DOHH2 (cell line): ENCODE data around the gene MBOAT1.

ENCODE experiments used
- H3F3A ChIP-seq: fragments of 200-600 bp; sonication (generic), shearing (Covaris generic); 2 replicates; pipeline ENCODE4 v1.6.0; 2016; ENCODE audit warnings: antibody characterized with exemption, mild to moderate bottlenecking; ENCODE audit not compliant: control insufficient read depth, insufficient read depth
- H3K27ac ChIP-seq: fragments of 200-600 bp; sonication (generic); 2 replicates; pipeline ENCODE4 v1.5.1; 2014; ENCODE audit warnings: low read depth, mild to moderate bottlenecking, low read length, moderate library complexity
- H3K27me3 ChIP-seq: fragments of 200-600 bp; sonication (generic); 2 replicates; pipeline ENCODE4 v1.6.1; 2014; ENCODE audit warnings: mild to moderate bottlenecking, low read length, mixed read lengths; ENCODE audit not compliant: control insufficient read depth
- H3K36me3 ChIP-seq: fragments of 200-600 bp; sonication (generic); 2 replicates; pipeline ENCODE4 v1.6.1; 2014; ENCODE audit warnings: mild to moderate bottlenecking, low read length, moderate library complexity, mixed read lengths; ENCODE audit not compliant: control insufficient read depth
- H3K4me1 ChIP-seq: fragments of 200-600 bp; sonication (generic); 2 replicates; pipeline ENCODE4 v1.6.1; 2014; ENCODE audit warnings: mild to moderate bottlenecking, low read length, mixed read lengths; ENCODE audit not compliant: control insufficient read depth
- H3K4me2 ChIP-seq: fragments of 200-600 bp; sonication (generic); 2 replicates; pipeline ENCODE4 v1.6.0; 2014; ENCODE audit warnings: mild to moderate bottlenecking, low read length, moderate library complexity
- H3K4me3 ChIP-seq: fragments of 200-600 bp; sonication (generic); 2 replicates; pipeline ENCODE4 v1.5.1; 2014; ENCODE audit warnings: mild to moderate bottlenecking, low read length, mixed read lengths
- H3K79me2 ChIP-seq: fragments of 200-600 bp; sonication (generic); 2 replicates; pipeline ENCODE4 v1.6.1; 2014; ENCODE audit warnings: mild to moderate bottlenecking, low read length, mixed read lengths; ENCODE audit not compliant: control insufficient read depth
- H3K9me2 ChIP-seq: fragments of 200-600 bp; sonication (generic); replicated peaks from 2 replicates; pipeline ENCODE4 v1.6.1; 2014; ENCODE audit warnings: mild to moderate bottlenecking, low read length, mixed read lengths; ENCODE audit not compliant: control insufficient read depth
- H3K9me3 ChIP-seq: fragments of 200-600 bp; sonication (generic); 2 replicates; pipeline ENCODE4 v1.6.1; 2014; ENCODE audit warnings: antibody characterized with exemption, low read length, mixed read lengths; ENCODE audit not compliant: control insufficient read depth, insufficient read depth
- H4K20me1 ChIP-seq: fragments of 200-600 bp; sonication (generic); 2 replicates; pipeline ENCODE4 v1.6.0; 2014; ENCODE audit warnings: low read depth, mild to moderate bottlenecking, antibody characterized with exemption, low read length, moderate library complexity; ENCODE audit not compliant: control insufficient read depth, insufficient read depth
- CTCF ChIP-seq: fragments of 200-600 bp; sonication (generic); IDR thresholded peaks from one replicate; pipeline ENCODE4 v1.5.1; 2014; ENCODE audit warnings: antibody characterized with exemption, mild to moderate bottlenecking, low read depth, low read length; ENCODE audit not compliant: poor library complexity, severe bottlenecking
- EZH2phosphoT487 ChIP-seq: fragments of 200-600 bp; sonication (generic); IDR thresholded peaks from 2 replicates; pipeline ENCODE4 v1.6.1; 2017; ENCODE audit warnings: borderline replicate concordance, mild to moderate bottlenecking, antibody characterized with exemption, low read length, moderate library complexity, mixed read lengths

The MBOAT1 gene

GRCh38 chr6:20259316-20260049, 47.2 kb upstream of the MBOAT1 start:
- Histone ChIP-seq H3K27me3 (no peaks in the 10 kb centered on the region), H4K20me1 (no peaks in the 10 kb centered on the region), H3K9me3 (no peaks in the 10 kb centered on the region), H3K4me2 (no peak overlapping the region), H3K4me3 (no peak overlapping the region), H3K79me2 (no peaks in the 10 kb centered on the region), H3K9me2 (no peaks in the 10 kb centered on the region), H3K27ac (no peak overlapping the region), H3K4me1 (no peaks in the 10 kb centered on the region), H3K36me3 (no peaks in the 10 kb centered on the region), H3F3A (no peaks in the 10 kb centered on the region)
- TF ChIP-seq EZH2phosphoT487: no peak
- TF ChIP-seq CTCF: no peak

GRCh38 chr6:20255428-20255827, 43.2 kb upstream of the MBOAT1 start:
- H3K79me2 ChIP-seq: no peaks in the 10 kb centered on the region
- H3K4me3 ChIP-seq: no peak overlapping the region
- no peaks in the 10 kb centered on the region for H3K27me3 ChIP-seq
- H3K4me2 ChIP-seq: no peak overlapping the region
- H4K20me1 ChIP-seq: no peaks in the 10 kb centered on the region
- H3K9me3 ChIP-seq: no peaks in the 10 kb centered on the region
- TF ChIP-seq CTCF: no peak
- no peak for TF ChIP-seq EZH2phosphoT487
- no peaks in the 10 kb centered on the region for H3F3A ChIP-seq
- no peaks in the 10 kb centered on the region for H3K4me1 ChIP-seq
- H3K27ac ChIP-seq: no peak overlapping the region
- H3K36me3 ChIP-seq: no peaks in the 10 kb centered on the region
- H3K9me2 ChIP-seq: no peaks in the 10 kb centered on the region

GRCh38 chr6:20254295-20254694, 42.0 kb upstream of the MBOAT1 start:
- Histone ChIP-seq H3K4me1 (no peaks in the 10 kb centered on the region), H3K4me3 (no peak overlapping the region), H3F3A (no peaks in the 10 kb centered on the region), H4K20me1 (no peaks in the 10 kb centered on the region), H3K36me3 (no peaks in the 10 kb centered on the region), H3K9me3 (no peaks in the 10 kb centered on the region), H3K79me2 (no peaks in the 10 kb centered on the region), H3K27ac (no peak overlapping the region), H3K27me3 (no peaks in the 10 kb centered on the region), H3K4me2 (no peak overlapping the region), H3K9me2 (no peaks in the 10 kb centered on the region)
- no peak for TF ChIP-seq EZH2phosphoT487
- no peak for TF ChIP-seq CTCF
